Measurements from ENCODE around the gene CLEC12A.
A peak's percentile ranks its signal among the peaks of the same experiment; 100 is the strongest.

The CLEC12A gene

DNA sequence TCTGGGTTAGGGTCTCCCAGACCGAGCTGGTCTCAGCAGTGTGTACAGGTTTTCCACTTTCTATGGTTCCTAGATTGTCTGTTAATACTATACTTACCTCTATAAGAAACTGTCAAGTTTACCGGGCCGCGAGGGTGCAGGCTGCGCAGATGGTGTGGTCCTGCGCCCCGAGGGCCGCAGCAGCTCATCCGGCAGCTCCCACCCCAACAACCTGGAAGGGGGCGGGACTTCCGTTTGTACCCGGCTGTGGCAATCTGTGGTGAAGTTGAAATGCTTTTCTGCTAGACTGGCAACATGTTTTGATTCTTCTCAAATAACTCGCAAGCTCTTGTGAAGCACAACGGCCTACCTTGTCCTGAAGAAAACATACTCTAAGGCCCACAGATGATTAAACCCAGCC lies 59.2 kb downstream of the CLEC12A start, which contains the start of gene CLEC9A:
Gene CLEC9A (plus strand): TSS at position 237 of the 400 bp plus-strand sequence. CDS start 22,006 bp downstream, outside the sequence.
- no peak within 1 kb of the TSS for H3K4me3 ChIP-seq (ENCODE audit: low read depth, low read length)
- DNase-seq (ENCODE audit: low read depth), result no peak

DNA sequence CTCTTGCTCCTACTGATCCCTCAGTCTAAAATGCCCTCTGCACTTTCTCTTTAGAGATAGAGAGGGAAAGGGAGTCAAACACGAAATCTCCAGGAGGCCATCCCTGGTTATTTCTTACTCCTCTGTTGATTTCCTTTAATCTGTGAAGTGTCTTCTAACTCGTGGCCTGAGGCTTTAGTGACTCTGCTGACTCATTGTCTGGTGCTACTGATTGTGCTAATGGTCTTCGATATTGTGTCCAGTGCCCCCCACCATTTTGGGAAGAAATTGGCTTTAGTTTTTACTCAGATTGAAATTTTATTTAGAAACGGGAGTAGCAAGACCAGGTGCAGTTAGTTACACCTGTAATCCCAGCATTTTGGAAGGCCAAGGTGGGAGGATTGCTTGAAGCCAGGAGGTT lies 60.1 kb downstream of the CLEC12A start:
- DNase-seq (ENCODE audit: low read depth), result no peak
- no peak overlapping the region for H3K4me3 ChIP-seq (ENCODE audit: low read depth, low read length)
- TF ChIP-seq, protein P1, sequence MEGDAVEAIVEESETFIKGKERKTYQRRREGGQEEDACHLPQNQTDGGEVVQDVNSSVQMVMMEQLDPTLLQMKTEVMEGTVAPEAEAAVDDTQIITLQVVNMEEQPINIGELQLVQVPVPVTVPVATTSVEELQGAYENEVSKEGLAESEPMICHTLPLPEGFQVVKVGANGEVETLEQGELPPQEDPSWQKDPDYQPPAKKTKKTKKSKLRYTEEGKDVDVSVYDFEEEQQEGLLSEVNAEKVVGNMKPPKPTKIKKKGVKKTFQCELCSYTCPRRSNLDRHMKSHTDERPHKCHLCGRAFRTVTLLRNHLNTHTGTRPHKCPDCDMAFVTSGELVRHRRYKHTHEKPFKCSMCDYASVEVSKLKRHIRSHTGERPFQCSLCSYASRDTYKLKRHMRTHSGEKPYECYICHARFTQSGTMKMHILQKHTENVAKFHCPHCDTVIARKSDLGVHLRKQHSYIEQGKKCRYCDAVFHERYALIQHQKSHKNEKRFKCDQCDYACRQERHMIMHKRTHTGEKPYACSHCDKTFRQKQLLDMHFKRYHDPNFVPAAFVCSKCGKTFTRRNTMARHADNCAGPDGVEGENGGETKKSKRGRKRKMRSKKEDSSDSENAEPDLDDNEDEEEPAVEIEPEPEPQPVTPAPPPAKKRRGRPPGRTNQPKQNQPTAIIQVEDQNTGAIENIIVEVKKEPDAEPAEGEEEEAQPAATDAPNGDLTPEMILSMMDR (IDR thresholded peaks at IDR 0.05; ENCODE audit: insufficient read depth, low read depth, low read length, missing control alignments), result no peak

More for the DNA sequence above, 59.2 kb downstream of the CLEC12A start, which contains the start of gene CLEC9A:
- TF ChIP-seq, protein P1 (IDR thresholded peaks at IDR 0.05; ENCODE audit: insufficient read depth, low read depth, low read length, missing control alignments), result no peak

DNA sequence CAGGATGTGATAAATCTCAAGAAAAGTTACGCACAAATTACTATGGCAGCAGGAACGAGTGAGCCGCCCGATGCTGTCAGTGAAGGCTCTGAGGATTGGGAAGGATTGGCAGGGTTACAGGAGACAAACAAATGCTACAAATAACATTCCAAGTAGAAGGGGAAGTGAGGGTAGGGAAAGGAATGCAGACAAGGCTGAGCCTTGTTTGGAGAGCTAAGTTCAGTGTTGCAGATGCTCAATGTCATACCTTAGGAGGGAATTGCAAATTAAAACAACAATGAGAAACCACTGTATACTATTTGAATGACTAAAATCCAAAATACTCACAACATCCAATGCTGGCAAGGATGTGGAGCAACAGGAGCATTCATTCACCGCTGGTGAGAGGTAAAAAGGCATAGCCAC lies 60.6 kb downstream of the CLEC12A start:
- TF ChIP-seq, protein P1 (IDR thresholded peaks at IDR 0.05; ENCODE audit: insufficient read depth, low read depth, low read length, missing control alignments), result no peak
- no peak overlapping the region for H3K4me3 ChIP-seq (ENCODE audit: low read depth, low read length)
- no peak for DNase-seq (ENCODE audit: low read depth)

GRCh38 chr12:10033783-10034545 lies 62.8 kb downstream of the CLEC12A start:
- H3K4me3 ChIP-seq (ENCODE audit: low read depth, low read length), result no peak overlapping the region
- TF ChIP-seq, protein P1 (IDR thresholded peaks at IDR 0.05; ENCODE audit: insufficient read depth, low read depth, low read length, missing control alignments), result peak; percentile 18
- no peak for DNase-seq (ENCODE audit: low read depth)

Measured in GM12865 (cell line).